SU-DHL-6 (cell line): Measurements from ENCODE around the gene EVI5.

Source experiments
- H2AFZ ChIP-seq: fragments of 200-600 bp; sonication (generic); 2 replicates; pipeline ENCODE4 v1.6.1; 2014; ENCODE audit warnings: low read depth, mild to moderate bottlenecking, moderate library complexity, mixed read lengths, antibody characterized with exemption, low read length; ENCODE audit not compliant: severe bottlenecking
- H3F3A ChIP-seq: fragments of 200-600 bp; shearing (Covaris generic); 2 replicates; pipeline ENCODE4 v1.6.0; 2016; ENCODE audit warnings: antibody characterized with exemption, mild to moderate bottlenecking; ENCODE audit not compliant: insufficient read depth
- H3K27ac ChIP-seq: fragments of 200-600 bp; sonication (generic); 2 replicates; pipeline ENCODE4 v1.5.1; 2016; ENCODE audit warnings: low read depth, mild to moderate bottlenecking, low read length, moderate library complexity, mixed read lengths
- H3K27me3 ChIP-seq: fragments of 200-600 bp; sonication (generic), shearing (Covaris generic); 2 replicates; pipeline ENCODE4 v1.6.0; 2014; ENCODE audit warnings: mild to moderate bottlenecking, low read length
- H3K36me3 ChIP-seq: fragments of 200-600 bp; sonication (generic); 2 replicates; pipeline ENCODE4 v1.6.1; 2014; ENCODE audit warnings: mild to moderate bottlenecking, low read length, mixed read lengths
- H3K4me2 ChIP-seq: fragments of 300-600, 200-600 bp; shearing (Covaris generic), sonication (generic); 2 replicates; pipeline ENCODE4 v1.6.0; 2014; ENCODE audit warnings: low read length, low read depth, mild to moderate bottlenecking; ENCODE audit not compliant: poor library complexity, severe bottlenecking
- H3K4me3 ChIP-seq: fragments of 200-600 bp; sonication (generic); 2 replicates; pipeline ENCODE4 v1.5.1; 2014; ENCODE audit warnings: antibody characterized with exemption, low read length, mild to moderate bottlenecking, mixed read lengths; ENCODE audit not compliant: insufficient read depth, poor library complexity, severe bottlenecking
- H3K79me2 ChIP-seq: fragments of 200-600 bp; sonication (generic); 2 replicates; pipeline ENCODE4 v1.6.1; 2014; ENCODE audit warnings: mild to moderate bottlenecking, low read length, moderate library complexity; ENCODE audit not compliant: insufficient read depth
- H3K9ac ChIP-seq: fragments of 200-600 bp; sonication (generic); 2 replicates; pipeline ENCODE4 v1.7.0; 2014; ENCODE audit warnings: mild to moderate bottlenecking, low read length
- H3K9me2 ChIP-seq: fragments of 200-600 bp; sonication (generic); replicated peaks from 2 replicates; pipeline ENCODE4 v1.6.1; 2014; ENCODE audit warnings: low read length; ENCODE audit not compliant: insufficient read depth
- H3K9me3 ChIP-seq: fragments of 200-600 bp; sonication (generic); 2 replicates; pipeline ENCODE4 v1.6.1; 2014; ENCODE audit warnings: low read length, mixed read lengths; ENCODE audit not compliant: insufficient read depth
- H4K20me1 ChIP-seq: fragments of 200-600 bp; sonication (generic); 2 replicates; pipeline ENCODE4 v1.6.1; 2014; ENCODE audit warnings: low read depth, mild to moderate bottlenecking, antibody characterized with exemption, low read length, moderate library complexity, mixed read lengths
- EZH2phosphoT487 ChIP-seq: fragments of 200-600 bp; sonication (generic), shearing (Covaris generic); conservative IDR thresholded peaks from 2 replicates; pipeline ENCODE4 v1.6.1; 2018; ENCODE audit warnings: mild to moderate bottlenecking, antibody characterized with exemption, low read length, moderate library complexity, mixed read lengths
- TF ChIP-seq, protein P1 (sequence below): fragments of 200-600 bp; sonication (generic); IDR thresholded peaks from one replicate; pipeline ENCODE4 v1.5.1; 2017; ENCODE audit warnings: antibody characterized with exemption, mild to moderate bottlenecking, low read length, moderate library complexity; ENCODE audit not compliant: insufficient read depth, poor library complexity, severe bottlenecking

EVI5 gene

DNA sequence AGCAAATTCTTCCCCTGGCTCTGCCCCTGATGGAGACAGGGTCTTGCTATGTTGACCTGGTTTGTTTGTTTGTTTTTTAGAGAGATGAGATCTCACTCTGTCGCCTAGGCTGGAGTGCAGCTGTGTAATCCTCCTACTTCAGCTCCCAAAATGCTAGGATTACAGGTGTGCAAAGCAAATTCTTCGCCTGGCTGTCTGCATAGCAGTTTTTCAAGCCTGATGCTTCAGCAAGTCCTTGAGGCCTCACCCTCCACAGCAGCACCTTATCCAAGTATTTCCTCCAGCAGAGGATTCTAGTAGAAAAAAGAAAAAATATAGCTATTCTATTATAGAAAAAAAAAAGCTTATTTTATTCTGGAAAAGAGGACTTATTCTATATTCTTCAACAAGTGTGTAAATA lies 31.8 kb upstream of the EVI5 start:
- H3K27ac ChIP-seq: no peak overlapping the region
- H3K36me3 ChIP-seq: no peaks in the 10 kb centered on the region
- H3K9ac ChIP-seq: no peak overlapping the region
- H3K27me3 ChIP-seq: no peaks in the 10 kb centered on the region
- no peaks in the 10 kb centered on the region for H3K79me2 ChIP-seq
- H3F3A ChIP-seq: no peaks in the 10 kb centered on the region
- TF ChIP-seq EZH2phosphoT487: no peak
- TF ChIP-seq, protein P1, sequence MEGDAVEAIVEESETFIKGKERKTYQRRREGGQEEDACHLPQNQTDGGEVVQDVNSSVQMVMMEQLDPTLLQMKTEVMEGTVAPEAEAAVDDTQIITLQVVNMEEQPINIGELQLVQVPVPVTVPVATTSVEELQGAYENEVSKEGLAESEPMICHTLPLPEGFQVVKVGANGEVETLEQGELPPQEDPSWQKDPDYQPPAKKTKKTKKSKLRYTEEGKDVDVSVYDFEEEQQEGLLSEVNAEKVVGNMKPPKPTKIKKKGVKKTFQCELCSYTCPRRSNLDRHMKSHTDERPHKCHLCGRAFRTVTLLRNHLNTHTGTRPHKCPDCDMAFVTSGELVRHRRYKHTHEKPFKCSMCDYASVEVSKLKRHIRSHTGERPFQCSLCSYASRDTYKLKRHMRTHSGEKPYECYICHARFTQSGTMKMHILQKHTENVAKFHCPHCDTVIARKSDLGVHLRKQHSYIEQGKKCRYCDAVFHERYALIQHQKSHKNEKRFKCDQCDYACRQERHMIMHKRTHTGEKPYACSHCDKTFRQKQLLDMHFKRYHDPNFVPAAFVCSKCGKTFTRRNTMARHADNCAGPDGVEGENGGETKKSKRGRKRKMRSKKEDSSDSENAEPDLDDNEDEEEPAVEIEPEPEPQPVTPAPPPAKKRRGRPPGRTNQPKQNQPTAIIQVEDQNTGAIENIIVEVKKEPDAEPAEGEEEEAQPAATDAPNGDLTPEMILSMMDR: no peak
- H4K20me1 ChIP-seq: no peaks in the 10 kb centered on the region
- no peaks in the 10 kb centered on the region for H3K9me3 ChIP-seq
- H3K4me2 ChIP-seq: no peak overlapping the region
- no peaks in the 10 kb centered on the region for H3K9me2 ChIP-seq
- H3K4me3 ChIP-seq: no peak overlapping the region
- no peak overlapping the region for H2AFZ ChIP-seq

DNA sequence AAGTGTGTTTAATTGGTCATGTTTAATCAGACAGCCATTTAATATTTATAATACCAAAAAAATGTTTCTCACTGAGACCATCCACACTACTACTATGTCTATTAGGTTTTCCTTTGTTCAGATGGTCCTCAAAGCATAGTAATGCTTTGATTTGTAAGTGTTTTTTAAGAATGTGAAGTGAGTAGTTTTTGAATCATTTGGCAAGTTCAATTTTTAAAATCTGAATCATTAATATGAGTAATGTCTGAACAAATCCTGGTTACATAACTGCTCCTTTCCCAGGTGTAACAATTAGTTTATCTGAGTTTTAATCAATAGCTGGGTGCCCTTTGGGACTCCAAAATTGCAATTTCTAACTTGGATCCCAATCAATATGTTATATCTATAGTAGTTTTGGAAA lies 23.5 kb upstream of the EVI5 start:
- no peaks in the 10 kb centered on the region for H3K36me3 ChIP-seq
- no peaks in the 10 kb centered on the region for H3K27me3 ChIP-seq
- no peak overlapping the region for H3K4me3 ChIP-seq
- no peak for TF ChIP-seq EZH2phosphoT487
- TF ChIP-seq, protein P1: no peak
- H3F3A ChIP-seq: no peaks in the 10 kb centered on the region
- H3K9me2 ChIP-seq: no peaks in the 10 kb centered on the region
- no peak overlapping the region for H2AFZ ChIP-seq
- peaks cover 8% of the 10 kb centered on the region; the same call in 1 of the 2 replicates for H3K9me3 ChIP-seq
- no peaks in the 10 kb centered on the region for H3K79me2 ChIP-seq
- H3K4me2 ChIP-seq: no peak overlapping the region
- H3K27ac ChIP-seq: no peak overlapping the region
- H3K9ac ChIP-seq: no peak overlapping the region
- H4K20me1 ChIP-seq: no peaks in the 10 kb centered on the region

DNA sequence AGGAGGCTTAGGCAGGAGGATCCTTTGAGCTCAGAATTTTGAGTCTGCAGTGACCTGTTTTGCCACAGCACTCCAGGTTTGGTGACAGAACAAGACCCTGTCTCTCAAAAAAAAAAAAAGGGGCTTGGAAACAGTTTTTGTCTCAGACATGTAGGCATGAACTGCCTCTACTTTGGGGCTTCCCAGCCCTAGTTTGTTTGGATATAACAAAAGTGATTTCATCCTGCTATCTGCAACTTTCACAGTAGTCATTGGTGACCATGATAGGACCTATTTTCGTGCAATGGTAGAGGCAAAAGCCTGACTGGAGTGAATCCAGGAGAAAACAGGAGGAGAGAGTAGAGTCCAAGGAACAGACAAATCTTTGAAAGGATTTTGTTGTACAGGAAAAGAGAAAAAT lies 20.3 kb upstream of the EVI5 start:
- TF ChIP-seq, protein P1: no peak
- no peak for TF ChIP-seq EZH2phosphoT487
- no peaks in the 10 kb centered on the region for H4K20me1 ChIP-seq
- H3K27me3 ChIP-seq: no peaks in the 10 kb centered on the region
- H3K9me2 ChIP-seq: no peaks in the 10 kb centered on the region
- H3K9ac ChIP-seq: no peak overlapping the region
- no peak overlapping the region for H2AFZ ChIP-seq
- H3F3A ChIP-seq: no peaks in the 10 kb centered on the region
- H3K4me3 ChIP-seq: no peak overlapping the region
- H3K4me2 ChIP-seq: no peak overlapping the region
- H3K27ac ChIP-seq: no peak overlapping the region
- H3K36me3 ChIP-seq: no peaks in the 10 kb centered on the region
- peaks cover 8% of the 10 kb centered on the region; the same call in 1 of the 2 replicates for H3K9me3 ChIP-seq
- no peaks in the 10 kb centered on the region for H3K79me2 ChIP-seq
